ENCODE results near the gene KCNV2. TPM values are rescaled to one million over a fixed set of nuclear protein-coding genes. Genes with fewer than 3 reads are reported as not detected.

The KCNV2 gene
- total and polyA plus RNA-seq, 4 donors, result 0.10 TPM; not detected in 3

DNA sequence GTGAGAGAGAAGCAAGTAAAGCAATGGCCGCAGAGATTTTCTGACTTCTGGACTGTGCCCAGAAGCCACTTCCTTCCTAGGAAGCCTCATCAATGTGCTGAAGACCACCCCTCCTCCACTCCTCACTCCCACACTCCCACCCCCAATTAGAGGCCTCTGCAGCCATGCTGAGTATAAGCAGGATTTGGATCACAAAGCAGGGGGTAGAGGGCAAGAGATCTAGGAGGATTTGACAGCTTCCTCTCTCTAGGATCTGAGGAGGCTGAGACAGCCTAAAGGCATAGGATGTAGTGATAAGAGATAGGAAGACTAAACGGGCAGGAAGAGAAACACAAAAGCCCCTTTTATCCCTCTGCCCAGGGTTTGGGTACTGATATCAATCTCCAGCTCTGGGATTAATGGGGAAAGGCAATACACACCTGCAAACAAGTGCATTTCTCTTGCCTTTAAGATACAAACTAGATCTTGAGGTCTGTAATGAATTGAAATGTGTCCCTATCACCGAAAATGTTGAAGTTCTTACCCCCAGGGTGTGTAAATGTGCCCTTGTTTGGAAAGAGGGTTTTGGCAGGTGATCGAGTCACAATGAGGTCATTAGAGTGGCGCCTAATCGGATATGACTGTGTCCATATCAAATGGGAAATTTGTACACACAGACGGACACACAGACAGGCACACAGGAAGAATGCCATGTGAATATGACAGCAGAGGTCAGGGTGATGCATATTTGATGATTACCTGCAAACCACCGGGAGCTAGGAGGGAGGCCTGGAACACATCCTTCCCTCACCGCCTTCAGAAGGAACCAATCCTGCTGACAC, 28.5 kb downstream of the KCNV2 start:
- no peak overlapping the region for H3K4me3 ChIP-seq (ENCODE audit: low read depth in 1 of 3, low read length in 3 of 3)
- TF ChIP-seq RXRA (IDR thresholded peaks at IDR 0.05) (no peak), FOXA1 (IDR thresholded peaks at IDR 0.05) (no peak), HNF4G (IDR thresholded peaks at IDR 0.05) (no peak), SP1 (IDR thresholded peaks at IDR 0.05) (no peak), FOXA2 (IDR thresholded peaks at IDR 0.05) (no peak), ZBTB33 (IDR thresholded peaks at IDR 0.05) (no peak), RAD21 (IDR thresholded peaks at IDR 0.05) (no peak), YY1 (IDR thresholded peaks at IDR 0.05) (no peak), GABPA (IDR thresholded peaks at IDR 0.05 in 1 of 2, conservative IDR thresholded peaks at IDR 0.05 in 1 of 2) (no peak), JUND (IDR thresholded peaks at IDR 0.05) (no peak), NR2F2 (IDR thresholded peaks at IDR 0.05) (no peak), EGR1 (IDR thresholded peaks at IDR 0.05; ENCODE audit: low read depth in 2 of 2) (no peak), TAF1 (conservative IDR thresholded peaks at IDR 0.05) (no peak), CTCF (IDR thresholded peaks at IDR 0.05; ENCODE audit: low read depth, low read length, missing input control) (no peak), ATF3 (IDR thresholded peaks at IDR 0.05) (no peak)
- TF ChIP-seq, protein P1, sequence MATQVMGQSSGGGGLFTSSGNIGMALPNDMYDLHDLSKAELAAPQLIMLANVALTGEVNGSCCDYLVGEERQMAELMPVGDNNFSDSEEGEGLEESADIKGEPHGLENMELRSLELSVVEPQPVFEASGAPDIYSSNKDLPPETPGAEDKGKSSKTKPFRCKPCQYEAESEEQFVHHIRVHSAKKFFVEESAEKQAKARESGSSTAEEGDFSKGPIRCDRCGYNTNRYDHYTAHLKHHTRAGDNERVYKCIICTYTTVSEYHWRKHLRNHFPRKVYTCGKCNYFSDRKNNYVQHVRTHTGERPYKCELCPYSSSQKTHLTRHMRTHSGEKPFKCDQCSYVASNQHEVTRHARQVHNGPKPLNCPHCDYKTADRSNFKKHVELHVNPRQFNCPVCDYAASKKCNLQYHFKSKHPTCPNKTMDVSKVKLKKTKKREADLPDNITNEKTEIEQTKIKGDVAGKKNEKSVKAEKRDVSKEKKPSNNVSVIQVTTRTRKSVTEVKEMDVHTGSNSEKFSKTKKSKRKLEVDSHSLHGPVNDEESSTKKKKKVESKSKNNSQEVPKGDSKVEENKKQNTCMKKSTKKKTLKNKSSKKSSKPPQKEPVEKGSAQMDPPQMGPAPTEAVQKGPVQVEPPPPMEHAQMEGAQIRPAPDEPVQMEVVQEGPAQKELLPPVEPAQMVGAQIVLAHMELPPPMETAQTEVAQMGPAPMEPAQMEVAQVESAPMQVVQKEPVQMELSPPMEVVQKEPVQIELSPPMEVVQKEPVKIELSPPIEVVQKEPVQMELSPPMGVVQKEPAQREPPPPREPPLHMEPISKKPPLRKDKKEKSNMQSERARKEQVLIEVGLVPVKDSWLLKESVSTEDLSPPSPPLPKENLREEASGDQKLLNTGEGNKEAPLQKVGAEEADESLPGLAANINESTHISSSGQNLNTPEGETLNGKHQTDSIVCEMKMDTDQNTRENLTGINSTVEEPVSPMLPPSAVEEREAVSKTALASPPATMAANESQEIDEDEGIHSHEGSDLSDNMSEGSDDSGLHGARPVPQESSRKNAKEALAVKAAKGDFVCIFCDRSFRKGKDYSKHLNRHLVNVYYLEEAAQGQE (IDR thresholded peaks at IDR 0.05), result no peak
- TF ChIP-seq, protein P2, sequence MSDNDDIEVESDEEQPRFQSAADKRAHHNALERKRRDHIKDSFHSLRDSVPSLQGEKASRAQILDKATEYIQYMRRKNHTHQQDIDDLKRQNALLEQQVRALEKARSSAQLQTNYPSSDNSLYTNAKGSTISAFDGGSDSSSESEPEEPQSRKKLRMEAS (IDR thresholded peaks at IDR 0.05), result no peak
- no peak overlapping the region for H3K9ac ChIP-seq (ENCODE audit: low read depth in 1 of 2, low read length in 2 of 2)
- no peak for DNase-seq (ENCODE audit: low spot score)
- H3K36me3 ChIP-seq (ENCODE audit: control insufficient read depth in 4 of 4, insufficient read depth in 3 of 4, low read depth in 1 of 4, low read length in 3 of 4), result no peaks in the 10 kb centered on the region
- H3K9me3 ChIP-seq (ENCODE audit: control insufficient read depth in 4 of 4, low read length in 3 of 4), result no peaks in the 10 kb centered on the region
- 89% methylated on average over 9 of the region's 9 CpGs for WGBS
- H3K4me1 ChIP-seq (ENCODE audit: control insufficient read depth in 4 of 4, insufficient read depth in 4 of 4, low read length in 3 of 4), result no peaks in the 10 kb centered on the region
- no peak overlapping the region for H3K27ac ChIP-seq (ENCODE audit: low read depth in 1 of 2, low read length in 2 of 2)
- no peaks in the 10 kb centered on the region for H3K27me3 ChIP-seq (ENCODE audit: control insufficient read depth in 4 of 4, insufficient read depth in 4 of 4, low read length in 3 of 4)

Data from liver (tissue), 9 donors.